ENCODE results near the gene BICRAL. TPM values are rescaled to one million over a fixed set of nuclear protein-coding genes. Genes with fewer than 3 reads are reported as not detected.
"Not testable (repeated sequence)": the region's sequence is repeated elsewhere in the genome, so short reads cannot be mapped to it uniquely, and the experiment has no call there.

The BICRAL gene
- total RNA-seq, 3 donors from 2014 or later (not counting 1 experiment from before 2014, with no cell fraction given) = 31.1 to 43.4 (median 37.1) TPM

- H3K9me3 ChIP-seq (ENCODE audit: control insufficient read depth, insufficient read depth, low read length) = no peaks in the 10 kb centered on the region
- no peak overlapping the region for H3K4me3 ChIP-seq (ENCODE audit: low read length)
- H3K4me1 Mint-ChIP-seq = peaks cover 27 to 29% of the 10 kb centered on the region in 2 donors
- H3K9me3 Mint-ChIP-seq = no peaks in the 10 kb centered on the region
- peaks cover 4% of the 10 kb centered on the region for H3K4me1 ChIP-seq (ENCODE audit: control insufficient read depth, insufficient read depth, low read length)
- no peaks in the 10 kb centered on the region for H3K27me3 Mint-ChIP-seq (ENCODE audit: low read depth in 2 of 2)
- intact Hi-C loops (cut with micrococcal nuclease) = no loop called here
- no peak overlapping the region for H3K4me3 Mint-ChIP-seq
- no peak for ATAC-seq
- peak overlapping the region in 1 of 2 donors; percentile 4 for H3K27ac Mint-ChIP-seq
- no peak for DNase-seq
- H3K36me3 ChIP-seq (ENCODE audit: control insufficient read depth, insufficient read depth, low read length) = no peaks in the 10 kb centered on the region
- no CpG with 5 or more reads among the region's 1 CpG for WGBS (ENCODE audit: insufficient coverage)
- no peaks in the 10 kb centered on the region for H3K27me3 ChIP-seq (ENCODE audit: control insufficient read depth, insufficient read depth, low read length)
- H3K36me3 Mint-ChIP-seq = no peaks in the 10 kb centered on the region
- TF ChIP-seq CTCF (IDR thresholded peaks at IDR 0.05) = no peak
- no peak overlapping the region for H3K27ac ChIP-seq (ENCODE audit: low read length)
These were observed 13.8 kb downstream of the BICRAL start for GRCh38 chr6:42795651-42796050.

- H3K9me3 ChIP-seq (ENCODE audit: control insufficient read depth, insufficient read depth, low read length) = no peaks in the 10 kb centered on the region
- no peak for DNase-seq
- no peak overlapping the region for H3K27ac ChIP-seq (ENCODE audit: low read length)
- peak overlapping the region in 1 of 2 donors; percentile 4 for H3K27ac Mint-ChIP-seq
- intact Hi-C loops (cut with micrococcal nuclease) = no loop called here
- H3K4me1 ChIP-seq (ENCODE audit: control insufficient read depth, insufficient read depth, low read length) = no peaks in the 10 kb centered on the region
- H3K4me1 Mint-ChIP-seq = peaks cover 22 to 24% of the 10 kb centered on the region in 2 donors
- H3K36me3 ChIP-seq (ENCODE audit: control insufficient read depth, insufficient read depth, low read length) = no peaks in the 10 kb centered on the region
- H3K27me3 ChIP-seq (ENCODE audit: control insufficient read depth, insufficient read depth, low read length) = no peaks in the 10 kb centered on the region
- no peak for TF ChIP-seq CTCF (IDR thresholded peaks at IDR 0.05)
- H3K4me3 ChIP-seq (ENCODE audit: low read length) = no peak overlapping the region
- no peak overlapping the region for H3K4me3 Mint-ChIP-seq
- 92% methylated on average over 4 of the region's 4 CpGs for WGBS (ENCODE audit: insufficient coverage)
- no peaks in the 10 kb centered on the region for H3K27me3 Mint-ChIP-seq (ENCODE audit: low read depth in 2 of 2)
- no peak for ATAC-seq
- H3K9me3 Mint-ChIP-seq = no peaks in the 10 kb centered on the region
- no peaks in the 10 kb centered on the region for H3K36me3 Mint-ChIP-seq
These were observed 14.3 kb downstream of the BICRAL start for GRCh38 chr6:42796171-42796570.

GRCh38 chr6:42797696-42798095 is 15.8 kb downstream of the BICRAL start:
- Mint-ChIP-seq H3K27ac (peak overlapping the region in 1 of 2 donors; percentile 38), H3K4me1 (peaks cover 17 to 20% of the 10 kb centered on the region in 2 donors)
- H3K4me3 ChIP-seq (ENCODE audit: low read length); H3K4me3 Mint-ChIP-seq; H3K9me3 Mint-ChIP-seq; H3K9me3 ChIP-seq (ENCODE audit: control insufficient read depth, insufficient read depth, low read length); DNase-seq; H3K36me3 Mint-ChIP-seq; H3K27me3 ChIP-seq (ENCODE audit: control insufficient read depth, insufficient read depth, low read length); H3K27me3 Mint-ChIP-seq (ENCODE audit: low read depth in 2 of 2); H3K27ac ChIP-seq (ENCODE audit: low read length); intact Hi-C loops (cut with micrococcal nuclease); H3K4me1 ChIP-seq (ENCODE audit: control insufficient read depth, insufficient read depth, low read length); ATAC-seq; H3K36me3 ChIP-seq (ENCODE audit: control insufficient read depth, insufficient read depth, low read length): not testable (repeated sequence)
- WGBS (ENCODE audit: insufficient coverage) = 100% methylated on average over 2 of the region's 3 CpGs

- Histone ChIP-seq H3K4me1 (ENCODE audit: control insufficient read depth, insufficient read depth, low read length) (no peaks in the 10 kb centered on the region), H3K9me3 (ENCODE audit: control insufficient read depth, insufficient read depth, low read length) (no peaks in the 10 kb centered on the region), H3K36me3 (ENCODE audit: control insufficient read depth, insufficient read depth, low read length) (peaks cover 8% of the 10 kb centered on the region), H3K4me3 (ENCODE audit: low read length) (no peak overlapping the region), H3K27ac (ENCODE audit: low read length) (no peak overlapping the region), H3K27me3 (ENCODE audit: control insufficient read depth, insufficient read depth, low read length) (no peaks in the 10 kb centered on the region)
- peaks cover 30 to 38% of the 10 kb centered on the region in 2 donors for H3K4me1 Mint-ChIP-seq
- intact Hi-C loops (cut with micrococcal nuclease) = no loop called here
- no peaks in the 10 kb centered on the region for H3K36me3 Mint-ChIP-seq
- no peak for ATAC-seq
- no peak overlapping the region for H3K4me3 Mint-ChIP-seq
- DNase-seq = no peak
- TF ChIP-seq CTCF (IDR thresholded peaks at IDR 0.05) = no peak
- H3K27me3 Mint-ChIP-seq (ENCODE audit: low read depth in 2 of 2) = no peaks in the 10 kb centered on the region
- WGBS (ENCODE audit: insufficient coverage) = 97% methylated on average over 7 of the region's 7 CpGs
- H3K9me3 Mint-ChIP-seq = no peaks in the 10 kb centered on the region
- H3K27ac Mint-ChIP-seq = no peak overlapping the region
These were observed 23.5 kb downstream of the BICRAL start for GRCh38 chr6:42805297-42805861.

- H3K36me3 Mint-ChIP-seq; H3K27ac Mint-ChIP-seq; H3K27me3 Mint-ChIP-seq (ENCODE audit: low read depth in 2 of 2): not testable (repeated sequence)
These were observed 24.5 kb downstream of the BICRAL start for GRCh38 chr6:42806359-42806758.

More at GRCh38 chr6:42806359-42806758, 24.5 kb downstream of the BICRAL start:
- ATAC-seq; H3K27me3 ChIP-seq (ENCODE audit: control insufficient read depth, insufficient read depth, low read length); H3K4me3 ChIP-seq (ENCODE audit: low read length); H3K9me3 ChIP-seq (ENCODE audit: control insufficient read depth, insufficient read depth, low read length); intact Hi-C loops (cut with micrococcal nuclease); H3K4me1 ChIP-seq (ENCODE audit: control insufficient read depth, insufficient read depth, low read length); H3K4me3 Mint-ChIP-seq; H3K27ac ChIP-seq (ENCODE audit: low read length); DNase-seq; H3K9me3 Mint-ChIP-seq: not testable (repeated sequence)
- H3K36me3 ChIP-seq (ENCODE audit: control insufficient read depth, insufficient read depth, low read length) = peaks cover 12% of the 10 kb centered on the region
- peaks cover 30 to 38% of the 10 kb centered on the region in 2 donors for H3K4me1 Mint-ChIP-seq
- 80% methylated on average over 7 of the region's 7 CpGs for WGBS (ENCODE audit: insufficient coverage)

Measured in natural killer cell (primary cell).